ENCODE results near the gene PEA15. TPM values are rescaled to one million over a fixed set of nuclear protein-coding genes. Genes with fewer than 3 reads are reported as not detected.

PEA15 gene
- total RNA-seq, 1 donor from 2014 or later, result 40.9 TPM

- intact Hi-C loops (cut with micrococcal nuclease), result no loop called here
Measured at GRCh38 chr1:160236806-160237205, 31.6 kb downstream of the PEA15 start.

GRCh38 chr1:160237558-160237957 is 32.4 kb downstream of the PEA15 start:
- intact Hi-C loops (cut with micrococcal nuclease), result no loop called here

- intact Hi-C loops (cut with micrococcal nuclease), result no loop called here
Measured at GRCh38 chr1:160238408-160238807, 33.2 kb downstream of the PEA15 start.

- intact Hi-C loops (cut with micrococcal nuclease), result no loop called here
Measured at GRCh38 chr1:160239582-160240299, 34.6 kb downstream of the PEA15 start.

GRCh38 chr1:160243767-160244166 is 38.6 kb downstream of the PEA15 start:
- intact Hi-C loops (cut with micrococcal nuclease), result no loop called here

GRCh38 chr1:160244209-160244608 is 39.0 kb downstream of the PEA15 start:
- intact Hi-C loops (cut with micrococcal nuclease), result no loop called here

- intact Hi-C loops (cut with micrococcal nuclease), result no loop called here
Measured at GRCh38 chr1:160245434-160245833, 40.2 kb downstream of the PEA15 start.

- intact Hi-C loops (cut with micrococcal nuclease), result no loop called here
Measured at GRCh38 chr1:160247053-160247452, 41.9 kb downstream of the PEA15 start.

GRCh38 chr1:160251011-160251410 is 45.8 kb downstream of the PEA15 start:
- intact Hi-C loops (cut with micrococcal nuclease), result no loop called here

GRCh38 chr1:160251687-160252526 is 46.7 kb downstream of the PEA15 start:
- intact Hi-C loops (cut with micrococcal nuclease), result loop anchor here (1.0 to 2.0 kb wide), 2 partner anchors 59 to 151 kb away; no protein-coding TSS in a partner anchor

- intact Hi-C loops (cut with micrococcal nuclease), result no loop called here
Measured at GRCh38 chr1:160255781-160256300, 50.7 kb downstream of the PEA15 start.

- intact Hi-C loops (cut with micrococcal nuclease), result no loop called here
Measured at GRCh38 chr1:160256396-160257046, 51.3 kb downstream of the PEA15 start.

- intact Hi-C loops (cut with micrococcal nuclease), result no loop called here
Measured at GRCh38 chr1:160257411-160258015, 52.3 kb downstream of the PEA15 start.

GRCh38 chr1:160258177-160258798 is 53.1 kb downstream of the PEA15 start:
- intact Hi-C loops (cut with micrococcal nuclease), result no loop called here

- intact Hi-C loops (cut with micrococcal nuclease), result loop anchor here (1.0 to 5.0 kb wide), 7 partner anchors 84 to 1248 kb away; partner anchors contain the start of genes DUSP23 and PIGM
Measured at GRCh38 chr1:160260406-160261382, 55.5 kb downstream of the PEA15 start.

GRCh38 chr1:160261556-160261892 is 56.3 kb downstream of the PEA15 start:
- intact Hi-C loops (cut with micrococcal nuclease), result loop anchor here (1.0 to 5.0 kb wide), 7 partner anchors 83 to 1249 kb away; partner anchors contain the start of genes DUSP23 and PIGM

- intact Hi-C loops (cut with micrococcal nuclease), result loop anchor here (1.0 to 5.0 kb wide), 10 partner anchors 23 to 1250 kb away; partner anchors contain the start of genes DUSP23, IGSF8, PEX19 and PIGM
Measured at GRCh38 chr1:160261893-160262794, 57.0 kb downstream of the PEA15 start, which contains the start of gene DCAF8. TSS of gene DCAF8 (minus strand) at chr1:160262549. CDS start at chr1:160244008, 18,541 bp downstream.

GRCh38 chr1:160264795-160265307 is 59.7 kb downstream of the PEA15 start:
- intact Hi-C loops (cut with micrococcal nuclease), result loop anchor here (5.0 kb wide), 6 partner anchors 233 to 1253 kb away; partner anchors contain the start of genes DUSP23 and PIGM
